Peyer's patch (tissue), 4 donors: ENCODE results near the gene ZNF670.

Source experiments
- CTCF ChIP-seq, 6 experiments: fragments of 450-650 bp in 4 of 6; fragments of 200-600 bp in 2 of 6; sonication (generic) in 1 of 6; IDR thresholded peaks; one replicate each; pipeline ENCODE4 v1.5.1; 2017 to 2019; ENCODE audit warnings: antibody characterized with exemption in 6 of 6, mild to moderate bottlenecking in 3 of 6, moderate library complexity in 1 of 6
- POLR2A ChIP-seq, 2 donors: fragments of 450-650 bp; IDR thresholded peaks; one replicate each; pipeline ENCODE4 v1.5.1; 2017; ENCODE audit warnings: antibody characterized with exemption in 2 of 2, mild to moderate bottlenecking in 2 of 2, moderate library complexity in 2 of 2

GRCh38 chr1:247087256-247087655 lies 8.6 kb upstream of the ZNF670 start:
- no peak for TF ChIP-seq POLR2A (IDR thresholded peaks at IDR 0.05)
- TF ChIP-seq CTCF (IDR thresholded peaks at IDR 0.05): no peak
